Neural cell (in vitro differentiated cells): ENCODE measurements around the gene ARHGAP4.

Source experiments
- EZH2 ChIP-seq: fragments of 200-600, 300-800 bp; shearing (Covaris generic), sonication (generic); IDR thresholded peaks from 2 replicates; pipeline ENCODE4 v1.6.1; 2014; ENCODE audit warnings: antibody characterized with exemption, low read length, borderline replicate concordance, mild to moderate bottlenecking; ENCODE audit not compliant: insufficient read depth, poor library complexity, severe bottlenecking
- TF ChIP-seq, protein P1 (sequence below): fragments of 450-650 bp; IDR thresholded peaks from 2 replicates; pipeline ENCODE4 v1.5.1; 2014; ENCODE audit warnings: antibody characterized with exemption, mild to moderate bottlenecking, moderate library complexity; ENCODE audit not compliant: poor library complexity, severe bottlenecking

DNA sequence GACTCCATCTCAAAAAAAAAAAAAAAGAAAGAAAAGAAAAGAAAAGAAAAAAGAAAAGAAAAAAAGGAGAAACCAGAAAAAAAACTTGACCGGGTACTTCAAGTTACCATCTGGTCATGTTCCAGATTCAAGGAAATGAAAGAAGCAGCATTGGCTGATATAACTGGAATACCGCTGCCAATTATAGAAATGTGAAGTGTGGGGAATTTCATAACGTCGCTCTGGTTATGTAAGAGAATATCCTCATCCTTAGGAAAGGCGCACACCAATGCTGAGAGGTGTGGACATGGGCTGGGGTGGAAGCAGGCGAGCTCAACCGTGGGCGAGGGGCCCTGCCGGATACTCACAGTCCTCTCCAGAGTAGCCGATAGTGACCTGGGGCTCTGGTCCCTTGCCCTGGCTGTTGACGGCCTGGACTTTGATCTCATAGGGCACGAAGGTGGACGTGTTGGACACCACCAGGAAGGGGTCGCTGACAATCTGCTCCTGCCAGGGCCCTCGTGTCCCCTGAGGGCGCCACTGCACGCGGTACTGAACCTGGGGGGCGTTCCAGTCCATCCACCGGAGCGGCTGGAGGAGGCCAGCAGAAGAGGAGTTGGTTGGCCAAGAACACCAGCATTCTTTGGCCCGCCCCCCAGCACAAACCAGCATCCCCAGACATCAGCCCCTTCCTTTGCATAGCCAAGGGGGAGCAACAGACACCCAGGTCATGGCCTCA is 59.6 kb downstream of the ARHGAP4 start:
- TF ChIP-seq, protein P1, sequence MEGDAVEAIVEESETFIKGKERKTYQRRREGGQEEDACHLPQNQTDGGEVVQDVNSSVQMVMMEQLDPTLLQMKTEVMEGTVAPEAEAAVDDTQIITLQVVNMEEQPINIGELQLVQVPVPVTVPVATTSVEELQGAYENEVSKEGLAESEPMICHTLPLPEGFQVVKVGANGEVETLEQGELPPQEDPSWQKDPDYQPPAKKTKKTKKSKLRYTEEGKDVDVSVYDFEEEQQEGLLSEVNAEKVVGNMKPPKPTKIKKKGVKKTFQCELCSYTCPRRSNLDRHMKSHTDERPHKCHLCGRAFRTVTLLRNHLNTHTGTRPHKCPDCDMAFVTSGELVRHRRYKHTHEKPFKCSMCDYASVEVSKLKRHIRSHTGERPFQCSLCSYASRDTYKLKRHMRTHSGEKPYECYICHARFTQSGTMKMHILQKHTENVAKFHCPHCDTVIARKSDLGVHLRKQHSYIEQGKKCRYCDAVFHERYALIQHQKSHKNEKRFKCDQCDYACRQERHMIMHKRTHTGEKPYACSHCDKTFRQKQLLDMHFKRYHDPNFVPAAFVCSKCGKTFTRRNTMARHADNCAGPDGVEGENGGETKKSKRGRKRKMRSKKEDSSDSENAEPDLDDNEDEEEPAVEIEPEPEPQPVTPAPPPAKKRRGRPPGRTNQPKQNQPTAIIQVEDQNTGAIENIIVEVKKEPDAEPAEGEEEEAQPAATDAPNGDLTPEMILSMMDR, result no peak
- TF ChIP-seq EZH2, result no peak
